Heart left ventricle (tissue), 16 donors: ENCODE results near the gene EFS. TPM values are rescaled to one million over a fixed set of nuclear protein-coding genes. Genes with fewer than 3 reads are reported as not detected.
"Not testable (repeated sequence)": the region's sequence is repeated elsewhere in the genome, so short reads cannot be mapped to it uniquely, and the experiment has no call there.

Source experiments
- ATAC-seq, 4 donors: fragments of 200-7000 bp; cut with Tn5 transposase; one replicate each; pipeline ENCODE4 v1.9.1; 2020 to 2022; ENCODE audit warnings: moderate library complexity in 4 of 4, mild to moderate bottlenecking in 3 of 4, moderate number of reproducible peaks in 1 of 4
- DNase-seq, 5 donors: peaks; one replicate each; pipeline ENCODE4 v3.0.0-alpha.2; 2020
- H3K27ac ChIP-seq, 12 donors: fragments of 200-600 bp; sonication (generic) in 4 of 12; one replicate each; pipeline versions ENCODE4 v1.5.0 to v1.8.0; 2016 to 2022; ENCODE audit warnings: mild to moderate bottlenecking in 2 of 12
- H3K27me3 ChIP-seq, 9 donors: fragments of 200-600 bp; sonication (generic) in 2 of 9; one replicate each; pipeline versions ENCODE4 v1.5.1 to v1.8.0; 2016 to 2022; ENCODE audit warnings: mild to moderate bottlenecking in 3 of 9
- H3K36me3 ChIP-seq, 9 donors: fragments of 200-600 bp; sonication (generic) in 2 of 9; one replicate each; pipeline versions ENCODE4 v1.5.0 to v1.8.0; 2018 to 2022; ENCODE audit warnings: mild to moderate bottlenecking in 2 of 9
- H3K4me1 ChIP-seq, 12 donors: fragments of 200-600 bp; sonication (generic) in 4 of 12; one replicate each; pipeline versions ENCODE4 v1.5.0 to v1.8.0; 2016 to 2022; ENCODE audit warnings: mild to moderate bottlenecking in 3 of 12
- H3K4me3 ChIP-seq, 12 donors: fragments of 200-600 bp; sonication (generic) in 4 of 12; one replicate each; pipeline versions ENCODE4 v1.5.0 to v1.8.0; 2017 to 2022; ENCODE audit warnings: mild to moderate bottlenecking in 9 of 12, moderate library complexity in 4 of 12
- H3K9me3 ChIP-seq, 12 donors: fragments of 200-600 bp; sonication (generic) in 4 of 12; one replicate each; pipeline versions ENCODE4 v1.5.0 to v1.8.0; 2016 to 2022; ENCODE audit warnings: mild to moderate bottlenecking in 1 of 12
- CTCF ChIP-seq, 12 donors: fragments of 200-600 bp; sonication (generic) in 4 of 12; IDR thresholded peaks; one replicate each; pipeline versions ENCODE4 v1.5.0 to v1.8.0; 2018 to 2022; ENCODE audit warnings: antibody characterized with exemption in 12 of 12, mild to moderate bottlenecking in 5 of 12
- POLR2A ChIP-seq, 2 donors: fragments of 450-650 bp; IDR thresholded peaks; one replicate each; pipeline ENCODE4 v1.6.1; 2017; ENCODE audit warnings: antibody characterized with exemption in 2 of 2, mild to moderate bottlenecking in 2 of 2, moderate library complexity in 2 of 2
- WGBS, 4 donors: extraction: QIAGEN DNeasy Blood & Tissue Kit in 2 of 4; methylation state at CpG; one replicate each; pipeline versions ENCODE4 v1.1.5 to v1.1.7; 2013 to 2018; 5-methylcytosine and 5-hydroxymethylcytosine counted together
- intact Hi-C, 10 donors: fragments of 100-400 bp; cut with DNase I; formaldehyde crosslinking; loops; one replicate each; pipeline versions ENCODE4 v1.11.1 to v1.14.2; 2022
- polyA plus RNA-seq, 2 donors: library from polyadenylated mRNA; stranded (reverse); fragments of 200-250 nt; gene quantifications; one replicate each; pipeline ENCODE4 v1.2.3, GENCODE V29; 2013
- total RNA-seq, 9 donors: library from RNA; depleted of rRNA in 2 of 9; stranded (reverse); fragments of >200 nt in 2 of 9; fragmentation: NEBNext Ultra II Directional in 3 of 9; extraction: Animal tissue kit (Norgen Biotek cat#: 25700) in 3 of 9; gene quantifications; one replicate each; pipeline versions ENCODE4 v1.1.0 to v1.2.4, GENCODE V29; 2016 to 2023
- donor health status: ischemic (EF 13 %, LVEDD 7.1; RV severe dilation, severe dysfunction).
- donor health status: healthy with polysubstance abuse.
- donor health status: DM: no; HTN: yes; CAD: no.
- donor health status: DM: no; HTN: no; CAD: no.
- donor health status: ischemic (EF 25% LVEDD 6.9; RV normal size, moderate dysfunction).
- donor health status: ischemic (EF 25% LVEDD 5.7; RV mildly dilated, moderate dysfunction).
- donor health status: healthy.
- donor health status: DM: yes; HTN: yes; CAD: no.
- donor health status: ischemic (EF 35%, LVEDD 5.7; RV mildly dilated, moderate dysfunction).
- donor health status: nonischemic (EF 11% LVEDD 7.7; RV severe dilation, severe dysfunction).
- donor health status: DM: yes; HTN: yes; CAD: no.
- donor health status: PGD.
- donor health status: ischemic (EF 29% LVEDD 5.4; RV normal size, mild dysfunction).
- donor health status: nonischemic (EF 23%, LVEDD 6.1; RV moderate dilation, normal function).

Gene EFS
- total and polyA plus RNA-seq, 11 donors = 1.4 to 5.0 (median 2.3) TPM

- Histone ChIP-seq H3K27ac (peak overlapping the region in 5 of 12 donors; percentile 49 to 91 (median 87)), H3K4me3 (peak overlapping the region in 3 of 12 donors; percentile 38 to 45 (median 41)), H3K36me3 (peaks cover 0 to 75% (median 8%) of the 10 kb centered on the region in 9 donors), H3K4me1 (peaks cover 0 to 39% (median 0%) of the 10 kb centered on the region in 12 donors), H3K27me3 (peaks cover 0 to 10% (median 0%) of the 10 kb centered on the region in 9 donors), H3K9me3 (no peaks in the 10 kb centered on the region)
- WGBS, 4 donors = 39 to 65% (median 47%) methylated on average over 3 to 4 of the region's 4 CpGs
- intact Hi-C loops = no loop called here
- DNase-seq (peak in 1 of 5 donors; percentile 9), ATAC-seq (no peak)
- TF ChIP-seq POLR2A (IDR thresholded peaks at IDR 0.05) (no peak), CTCF (IDR thresholded peaks at IDR 0.05) (no peak)
These were observed 38.9 kb upstream of the EFS start for GRCh38 chr14:23403908-23404307.

GRCh38 chr14:23403139-23403438 is 38.1 kb upstream of the EFS start:
- 53 to 60% (median 55%) methylated on average over 7 of the region's 7 CpGs for WGBS, 4 donors

GRCh38 chr14:23402296-23403138 is 37.5 kb upstream of the EFS start:
- ATAC-seq (peak in 2 of 4 donors; percentile 0 to 1), DNase-seq (peak in 2 of 5 donors; percentile 32 to 51)
- Histone ChIP-seq H3K4me3 (peak overlapping the region in 1 of 12 donors; percentile 41), H3K9me3 (no peaks in the 10 kb centered on the region), H3K27me3 (peaks cover 0 to 6% (median 0%) of the 10 kb centered on the region in 9 donors), H3K4me1 (peaks cover 0 to 29% (median 0%) of the 10 kb centered on the region in 12 donors), H3K27ac (peak overlapping the region in 4 of 12 donors; percentile 10 to 91 (median 62)), H3K36me3 (peaks cover 0 to 87% (median 16%) of the 10 kb centered on the region in 9 donors)
- WGBS, 4 donors = 45 to 50% (median 46%) methylated on average over 21 to 25 of the region's 25 CpGs
- TF ChIP-seq POLR2A (IDR thresholded peaks at IDR 0.05) (no peak), CTCF (IDR thresholded peaks at IDR 0.05) (no peak)
- intact Hi-C loops = no loop called here

More at GRCh38 chr14:23403139-23403438, 38.1 kb upstream of the EFS start:
- peak overlapping the region in 4 of 12 donors; percentile 5 to 91 (median 48) for H3K27ac ChIP-seq
- peak overlapping the region in 1 of 12 donors; percentile 41 for H3K4me3 ChIP-seq
- no peaks in the 10 kb centered on the region for H3K9me3 ChIP-seq
- peaks cover 0 to 83% (median 13%) of the 10 kb centered on the region in 9 donors for H3K36me3 ChIP-seq
- peaks cover 0 to 32% (median 0%) of the 10 kb centered on the region in 12 donors for H3K4me1 ChIP-seq
- no peak for TF ChIP-seq CTCF (IDR thresholded peaks at IDR 0.05)
- TF ChIP-seq POLR2A (IDR thresholded peaks at IDR 0.05) = no peak
- H3K27me3 ChIP-seq = peaks cover 0 to 9% (median 0%) of the 10 kb centered on the region in 9 donors
- DNase-seq (peak in 2 of 5 donors; percentile 11 to 41), ATAC-seq (no peak)
- intact Hi-C loops = no loop called here

- ATAC-seq (no peak), DNase-seq (peak in 2 of 5 donors; percentile 13 to 46)
- H3K27ac ChIP-seq = peak overlapping the region in 2 of 12 donors; percentile 87 to 91
- peaks cover 0 to 1% (median 0%) of the 10 kb centered on the region in 9 donors for H3K27me3 ChIP-seq
- H3K4me3 ChIP-seq = no peak overlapping the region
- intact Hi-C loops = no loop called here
- 43 to 52% (median 47%) methylated on average over 3 to 4 of the region's 4 CpGs for WGBS, 4 donors
- peaks cover 0 to 20% (median 0%) of the 10 kb centered on the region in 12 donors for H3K4me1 ChIP-seq
- no peak for TF ChIP-seq POLR2A (IDR thresholded peaks at IDR 0.05)
- no peak for TF ChIP-seq CTCF (IDR thresholded peaks at IDR 0.05)
- H3K9me3 ChIP-seq = no peaks in the 10 kb centered on the region
- peaks cover 0 to 93% (median 27%) of the 10 kb centered on the region in 9 donors for H3K36me3 ChIP-seq
These were observed 36.3 kb upstream of the EFS start for GRCh38 chr14:23401291-23401690.

GRCh38 chr14:23400496-23401149 is 35.7 kb upstream of the EFS start:
- Histone ChIP-seq H3K4me1 (peaks cover 0 to 20% (median 0%) of the 10 kb centered on the region in 12 donors), H3K27ac (peak overlapping the region in 2 of 12 donors; percentile 87 to 91), H3K36me3 (peaks cover 0 to 93% (median 33%) of the 10 kb centered on the region in 9 donors)
- DNase-seq (peak in 3 of 5 donors; percentile 13 to 55 (median 21)), ATAC-seq (peak in 3 of 4 donors; percentile 1 to 2 (median 2))
- intact Hi-C loops, H3K27me3 ChIP-seq, H3K4me3 ChIP-seq, H3K9me3 ChIP-seq: not testable (repeated sequence)
- 63 to 73% (median 67%) methylated on average over 16 of the region's 16 CpGs for WGBS, 4 donors
